PFSK-1 (cell line): Measurements from ENCODE around the gene LYPD6.

ENCODE experiments used
- FOXP2 ChIP-seq: optimal IDR thresholded peaks from 2 replicates; pipeline ENCODE3; 2011; ENCODE audit warnings: borderline replicate concordance, control low read depth, inconsistent platforms; ENCODE audit not compliant: insufficient read depth; ENCODE audit errors: extremely low read length, extremely low read depth
- POLR2AphosphoS5 ChIP-seq: IDR thresholded peaks from 2 replicates; pipeline ENCODE4 v1.6.1; 2012; ENCODE audit warnings: low read depth, mild to moderate bottlenecking, control low read depth, low read length, moderate library complexity
- REST ChIP-seq, 2 experiments: IDR thresholded peaks; 2 replicates each; pipeline versions ENCODE4 v1.6.1 to v1.8.0; 2011 to 2012; ENCODE audit warnings: low read depth in 2 of 2, low read length in 2 of 2, control low read depth in 1 of 2, inconsistent platforms in 1 of 2, mild to moderate bottlenecking in 1 of 2, moderate library complexity in 1 of 2; ENCODE audit not compliant: insufficient read depth in 1 of 2
- SIN3A ChIP-seq: IDR thresholded peaks from 2 replicates; pipeline ENCODE4 v1.6.1; 2012; ENCODE audit warnings: mild to moderate bottlenecking, low read length, moderate library complexity, borderline replicate concordance; ENCODE audit not compliant: insufficient read depth
- TAF1 ChIP-seq: IDR thresholded peaks from 2 replicates; pipeline ENCODE4 v1.6.1; 2012; ENCODE audit warnings: low read length, control low read depth, borderline replicate concordance; ENCODE audit not compliant: insufficient read depth

The LYPD6 gene

DNA sequence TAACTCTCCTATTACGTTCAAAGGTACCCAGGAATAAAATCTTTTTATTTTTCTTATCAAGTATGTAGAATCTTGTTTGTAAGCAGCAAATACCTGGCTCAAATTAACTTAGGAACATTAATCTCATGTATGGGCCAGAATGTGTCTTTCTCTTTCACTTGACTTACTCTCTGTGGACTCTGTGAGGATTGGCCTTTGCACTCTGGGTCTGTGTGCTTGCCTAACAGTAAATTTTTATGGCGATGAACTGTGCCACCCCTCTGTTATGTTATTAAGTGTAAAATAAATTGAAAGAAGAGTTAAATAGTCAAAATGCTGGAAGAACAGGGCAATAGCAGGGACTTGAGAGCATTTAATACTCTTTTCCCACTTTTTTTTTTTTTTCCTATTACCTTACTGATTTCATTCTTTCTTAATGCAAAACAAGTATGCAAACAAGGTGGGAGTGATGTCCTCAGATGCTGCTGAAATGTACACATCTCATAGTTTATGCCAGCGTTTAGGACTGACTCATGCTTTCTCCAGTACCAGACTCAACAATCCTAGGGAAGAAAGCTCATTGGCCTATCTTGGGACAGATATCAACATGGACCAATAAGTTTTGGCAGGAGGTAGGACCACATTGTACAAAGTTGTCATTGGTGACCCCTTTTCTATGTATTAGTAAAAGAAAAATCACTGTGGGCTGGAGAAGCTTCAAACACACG lies 25.5 kb downstream of the LYPD6 start:
- no peak for TF ChIP-seq POLR2AphosphoS5
- no peak for TF ChIP-seq SIN3A
- no peak for TF ChIP-seq TAF1
- no peak for TF ChIP-seq REST (IDR thresholded peaks at IDR 0.05; ENCODE audit: insufficient read depth in 1 of 2, low read depth in 2 of 2, low read length in 2 of 2)
- no peak for TF ChIP-seq FOXP2

DNA sequence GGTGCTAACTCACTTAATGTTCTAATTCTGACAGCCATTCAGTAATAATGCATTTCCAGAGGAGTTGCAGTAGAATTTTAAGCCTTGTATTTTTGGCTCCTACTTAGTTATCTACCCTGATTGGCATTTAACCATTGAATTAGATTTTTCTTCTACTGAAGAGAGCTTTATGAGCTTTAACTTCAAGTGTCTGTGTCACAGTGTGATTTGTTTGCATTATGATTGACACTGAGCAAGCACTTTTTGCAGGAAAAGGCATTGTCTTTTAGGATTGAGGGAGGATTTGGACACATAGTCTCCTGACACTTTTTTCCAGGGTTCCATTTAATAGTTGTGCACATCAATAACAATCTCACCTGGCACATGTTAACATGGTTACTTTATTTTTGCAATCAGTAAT lies 26.7 kb downstream of the LYPD6 start:
- TF ChIP-seq SIN3A, result no peak
- no peak for TF ChIP-seq TAF1
- no peak for TF ChIP-seq FOXP2
- no peak for TF ChIP-seq POLR2AphosphoS5
- TF ChIP-seq REST (IDR thresholded peaks at IDR 0.05; ENCODE audit: insufficient read depth in 1 of 2, low read depth in 2 of 2, low read length in 2 of 2), result no peak

DNA sequence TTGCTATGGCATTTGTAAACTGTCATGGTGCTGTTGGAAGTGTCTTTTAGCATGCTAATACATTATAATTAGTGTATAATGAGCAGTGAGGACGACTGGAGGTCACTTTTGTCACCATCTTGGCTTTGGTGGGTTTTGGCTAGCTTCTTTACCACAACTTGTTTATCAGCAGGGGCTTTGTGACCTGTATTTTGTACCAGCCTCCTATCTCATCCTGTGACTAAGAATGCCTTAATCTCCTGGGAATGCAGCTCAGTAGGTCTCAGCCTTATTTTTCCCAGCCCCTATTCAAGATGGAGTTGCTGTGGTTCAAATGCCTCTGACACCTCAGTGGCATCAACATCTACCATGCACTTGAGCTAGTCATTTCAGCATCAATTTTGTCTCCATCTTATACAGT lies 29.7 kb downstream of the LYPD6 start:
- TF ChIP-seq REST (IDR thresholded peaks at IDR 0.05; ENCODE audit: insufficient read depth in 1 of 2, low read depth in 2 of 2, low read length in 2 of 2) (no peak), SIN3A (no peak), FOXP2 (no peak), TAF1 (no peak), POLR2AphosphoS5 (no peak)

- TF ChIP-seq FOXP2 (no peak), POLR2AphosphoS5 (no peak), REST (IDR thresholded peaks at IDR 0.05; ENCODE audit: insufficient read depth in 1 of 2, low read depth in 2 of 2, low read length in 2 of 2) (no peak), TAF1 (no peak), SIN3A (no peak)
Observed at GRCh38 chr2:149363958-149364357, 33.6 kb downstream of the LYPD6 start.

DNA sequence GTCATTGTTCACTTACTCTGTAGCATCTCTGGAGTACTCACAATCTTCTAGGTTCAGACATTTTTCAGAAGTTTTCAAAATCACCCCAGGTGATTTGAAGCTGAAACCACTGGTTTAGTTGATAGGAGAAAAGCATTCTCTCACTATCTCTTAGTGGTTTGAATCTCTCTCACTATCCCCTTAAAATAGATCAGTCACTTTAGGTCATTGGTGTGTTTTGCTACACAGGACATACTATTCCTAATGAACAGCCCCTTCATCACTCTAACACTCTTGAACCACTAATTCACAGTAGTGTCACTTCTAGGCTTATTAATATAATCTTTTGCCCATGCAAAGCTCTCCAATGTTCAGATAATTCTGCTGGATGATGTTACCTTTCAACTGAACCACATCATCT lies 34.5 kb downstream of the LYPD6 start:
- TF ChIP-seq TAF1, result no peak
